Liver (tissue), 9 donors: ENCODE measurements around the gene WBP2. TPM values are rescaled to one million over a fixed set of nuclear protein-coding genes. Genes with fewer than 3 reads are reported as not detected.

ENCODE experiments used
- DNase-seq: peaks from one replicate; pipeline ENCODE4 v3.0.0-alpha.2; 2017; ENCODE audit warnings: low spot score
- H3K27ac ChIP-seq, 2 donors: one replicate each; pipeline ENCODE4 v1.7.0; 2013; ENCODE audit warnings: inconsistent platforms in 2 of 2, low read length in 2 of 2, control low read depth in 1 of 2, low read depth in 1 of 2, mild to moderate bottlenecking in 1 of 2
- H3K27me3 ChIP-seq, 4 donors: one replicate each; pipeline versions ENCODE4 v1.6.1 to v1.7.0; 2013; ENCODE audit warnings: low read length in 3 of 4, inconsistent platforms in 1 of 4, mild to moderate bottlenecking in 1 of 4, moderate library complexity in 1 of 4; ENCODE audit not compliant: control insufficient read depth in 4 of 4, insufficient read depth in 4 of 4
- H3K36me3 ChIP-seq, 4 donors: one replicate each; pipeline versions ENCODE4 v1.6.1 to v1.7.0; 2013; ENCODE audit warnings: low read length in 3 of 4, mild to moderate bottlenecking in 3 of 4, low read depth in 1 of 4, moderate library complexity in 1 of 4; ENCODE audit not compliant: control insufficient read depth in 4 of 4, insufficient read depth in 3 of 4
- H3K4me1 ChIP-seq, 4 donors: one replicate each; pipeline versions ENCODE4 v1.6.1 to v1.7.0; 2013; ENCODE audit warnings: low read length in 3 of 4, mild to moderate bottlenecking in 3 of 4, moderate library complexity in 1 of 4; ENCODE audit not compliant: control insufficient read depth in 4 of 4, insufficient read depth in 4 of 4
- H3K4me3 ChIP-seq, 3 donors: one replicate each; pipeline versions ENCODE4 v1.6.1 to v1.7.0; 2013; ENCODE audit warnings: low read length in 3 of 3, control low read depth in 1 of 3, low read depth in 1 of 3, mild to moderate bottlenecking in 1 of 3
- H3K9ac ChIP-seq, 2 donors: one replicate each; pipeline ENCODE4 v1.7.0; 2013; ENCODE audit warnings: low read length in 2 of 2, mild to moderate bottlenecking in 2 of 2, moderate library complexity in 2 of 2, control low read depth in 1 of 2, low read depth in 1 of 2
- H3K9me3 ChIP-seq, 4 donors: one replicate each; pipeline versions ENCODE4 v1.6.1 to v1.7.0; 2013; ENCODE audit warnings: low read length in 3 of 4; ENCODE audit not compliant: control insufficient read depth in 4 of 4
- FOXA1 ChIP-seq: IDR thresholded peaks from 2 replicates; pipeline ENCODE4 v1.6.1; 2016; ENCODE audit warnings: antibody characterized with exemption
- GABPA ChIP-seq, 2 donors: IDR thresholded peaks in 1 of 2; conservative IDR thresholded peaks in 1 of 2; 2 replicates each; pipeline ENCODE4 v1.6.1; 2016; ENCODE audit warnings: antibody characterized with exemption in 2 of 2, mild to moderate bottlenecking in 1 of 2, moderate library complexity in 1 of 2
- HNF4A ChIP-seq, 2 donors: conservative IDR thresholded peaks; 2 replicates each; pipeline ENCODE4 v1.6.1; 2016; ENCODE audit warnings: antibody characterized with exemption in 2 of 2, mild to moderate bottlenecking in 2 of 2
- HNF4G ChIP-seq: IDR thresholded peaks from 2 replicates; pipeline ENCODE4 v1.6.1; 2016; ENCODE audit warnings: antibody characterized with exemption
- JUND ChIP-seq, 2 donors: IDR thresholded peaks; 2 replicates each; pipeline ENCODE4 v1.6.1; 2016; ENCODE audit warnings: antibody characterized with exemption in 2 of 2
- NR2F2 ChIP-seq: IDR thresholded peaks from 2 replicates; pipeline ENCODE4 v1.6.1; 2016; ENCODE audit warnings: antibody characterized with exemption
- RAD21 ChIP-seq, 2 donors: IDR thresholded peaks; 2 replicates each; pipeline ENCODE4 v1.6.1; 2016; ENCODE audit warnings: antibody characterized with exemption in 2 of 2, mild to moderate bottlenecking in 2 of 2
- RXRA ChIP-seq, 2 donors: IDR thresholded peaks; 2 replicates each; pipeline ENCODE4 v1.6.1; 2017 to 2018; ENCODE audit warnings: antibody characterized with exemption in 2 of 2, mild to moderate bottlenecking in 1 of 2
- SP1 ChIP-seq: IDR thresholded peaks from 2 replicates; pipeline ENCODE4 v1.6.1; 2018; ENCODE audit warnings: antibody characterized with exemption, mild to moderate bottlenecking
- TAF1 ChIP-seq: conservative IDR thresholded peaks from 2 replicates; pipeline ENCODE4 v1.6.1; 2016; ENCODE audit warnings: antibody characterized with exemption, mild to moderate bottlenecking
- WGBS: extraction: QIAGEN DNeasy Blood & Tissue Kit; methylation state at CpG from one replicate; pipeline ENCODE4 v1.1.7; 2013; 5-methylcytosine and 5-hydroxymethylcytosine counted together
- polyA plus RNA-seq, 2 donors: library from polyadenylated mRNA; stranded (reverse) in 1 of 2; unstranded in 1 of 2; fragments of 200-250 nt in 1 of 2; fragments of >200 nt in 1 of 2; fragmentation: Nextera tagmentation in 1 of 2; extraction: Ambion mirVana in 1 of 2; gene quantifications; one replicate each; pipeline versions ENCODE4 v1.2.1 to v1.2.3, GENCODE V29; 2013 to 2015
- total RNA-seq, 2 donors: library from RNA; depleted of rRNA; stranded (reverse); fragments of >200 nt; gene quantifications; one replicate each; pipeline ENCODE4 v1.2.3, GENCODE V29; 2014
- TF ChIP-seq, protein P1 (sequence below): IDR thresholded peaks from 2 replicates; pipeline ENCODE4 v1.6.1; 2016; ENCODE audit warnings: antibody characterized with exemption
- TF ChIP-seq, protein P2 (sequence below): fragments of 150-350 bp; IDR thresholded peaks from 2 replicates; pipeline ENCODE4 v1.5.1; 2017; ENCODE audit warnings: improper control_type of control experiment, low read depth, low read length; ENCODE audit not compliant: missing input control
- TF ChIP-seq, protein P3 (sequence below): IDR thresholded peaks from 2 replicates; pipeline ENCODE4 v1.6.1; 2016; ENCODE audit warnings: antibody characterized with exemption
- TF ChIP-seq, protein P4 (sequence below): IDR thresholded peaks from 2 replicates; pipeline ENCODE4 v1.6.1; 2016; ENCODE audit warnings: antibody characterized with exemption, mild to moderate bottlenecking
- donor health status: healthy.
- donor health status: healthy.
- donor health status: healthy.
- donor health status: healthy.
- donor health status: healthy.

The WBP2 gene
- total and polyA plus RNA-seq, 4 donors: 29.0 to 99.4 (median 51.6) TPM

DNA sequence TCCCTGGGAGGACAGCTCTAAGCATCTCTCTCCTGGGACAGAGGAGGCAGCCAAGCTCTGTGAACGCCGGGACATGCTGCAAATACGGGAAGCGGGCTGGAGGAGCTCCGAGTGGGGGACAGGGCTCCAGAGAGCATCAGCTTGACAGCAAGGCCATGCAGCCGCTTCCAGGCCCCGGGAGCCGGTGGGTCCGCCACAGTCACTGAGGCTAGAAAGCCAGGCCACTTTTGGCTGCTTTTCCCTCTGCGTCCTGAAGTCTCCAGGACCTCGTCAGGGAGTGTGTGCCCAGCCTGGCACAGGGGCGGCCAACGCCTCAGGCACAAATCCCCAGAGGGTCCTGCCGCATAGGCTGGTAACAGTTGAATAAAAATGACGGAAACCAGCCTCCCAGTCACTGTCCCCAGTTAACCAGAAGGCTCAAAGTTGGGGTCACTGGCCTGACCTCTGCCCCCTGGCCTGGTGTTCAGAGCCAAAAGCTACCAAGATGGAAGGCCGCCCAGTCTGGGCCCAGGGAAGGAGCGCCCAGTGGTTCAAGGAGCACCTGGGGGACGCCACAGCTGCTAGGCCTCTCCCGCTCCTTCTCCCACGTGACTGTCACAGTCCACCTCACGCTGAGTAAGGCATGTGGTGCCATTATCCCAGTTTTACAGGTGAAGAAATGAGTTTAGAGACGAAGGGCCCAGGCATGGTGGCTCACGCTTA, 44.8 kb upstream of the WBP2 start:
- no peak overlapping the region for H3K9ac ChIP-seq
- WGBS: 78% methylated on average over 23 of the region's 23 CpGs
- no peaks in the 10 kb centered on the region for H3K27me3 ChIP-seq
- H3K36me3 ChIP-seq: peaks cover 6 to 26% (median 13%) of the 10 kb centered on the region in 4 donors
- peaks cover 9 to 51% (median 36%) of the 10 kb centered on the region in 4 donors for H3K4me1 ChIP-seq
- H3K27ac ChIP-seq: no peak overlapping the region
- peak; percentile 81 for TF ChIP-seq NR2F2
- TF ChIP-seq, protein P1, sequence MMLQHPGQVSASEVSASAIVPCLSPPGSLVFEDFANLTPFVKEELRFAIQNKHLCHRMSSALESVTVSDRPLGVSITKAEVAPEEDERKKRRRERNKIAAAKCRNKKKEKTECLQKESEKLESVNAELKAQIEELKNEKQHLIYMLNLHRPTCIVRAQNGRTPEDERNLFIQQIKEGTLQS: no peak
- TF ChIP-seq RXRA (IDR thresholded peaks at IDR 0.05): peak; percentile 54 to 88
- TF ChIP-seq SP1: peak; percentile 27
- peak; percentile 36 to 68 for TF ChIP-seq HNF4A (conservative IDR thresholded peaks at IDR 0.05)
- no peak for DNase-seq
- H3K4me3 ChIP-seq: no peak overlapping the region
- no peaks in the 10 kb centered on the region for H3K9me3 ChIP-seq

DNA sequence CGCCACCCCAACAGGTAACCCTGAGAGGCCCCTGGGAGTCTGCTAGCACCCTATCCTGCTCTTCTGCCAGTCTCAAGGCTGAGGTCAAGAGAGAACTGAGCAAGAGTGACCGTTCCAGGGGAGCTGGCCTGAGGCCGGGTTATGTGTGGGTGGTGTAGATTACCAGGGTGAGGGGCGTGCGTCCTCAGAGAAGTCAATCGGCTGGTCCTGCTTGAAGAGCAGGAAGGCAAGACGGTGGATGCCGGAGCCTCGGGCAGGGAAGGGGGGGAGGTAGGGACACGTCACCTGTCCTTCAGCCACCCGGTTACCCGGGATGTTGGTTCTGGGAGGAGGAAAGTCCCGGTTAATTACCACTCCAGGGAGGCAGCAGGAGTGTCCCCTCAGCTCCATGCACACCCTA, 44.2 kb upstream of the WBP2 start:
- TF ChIP-seq RAD21 (IDR thresholded peaks at IDR 0.05) (no peak), SP1 (no peak), NR2F2 (no peak), HNF4G (no peak), JUND (IDR thresholded peaks at IDR 0.05) (no peak), FOXA1 (no peak), GABPA (IDR thresholded peaks at IDR 0.05 in 1 of 2, conservative IDR thresholded peaks at IDR 0.05 in 1 of 2) (no peak), TAF1 (no peak)
- TF ChIP-seq, protein P2, sequence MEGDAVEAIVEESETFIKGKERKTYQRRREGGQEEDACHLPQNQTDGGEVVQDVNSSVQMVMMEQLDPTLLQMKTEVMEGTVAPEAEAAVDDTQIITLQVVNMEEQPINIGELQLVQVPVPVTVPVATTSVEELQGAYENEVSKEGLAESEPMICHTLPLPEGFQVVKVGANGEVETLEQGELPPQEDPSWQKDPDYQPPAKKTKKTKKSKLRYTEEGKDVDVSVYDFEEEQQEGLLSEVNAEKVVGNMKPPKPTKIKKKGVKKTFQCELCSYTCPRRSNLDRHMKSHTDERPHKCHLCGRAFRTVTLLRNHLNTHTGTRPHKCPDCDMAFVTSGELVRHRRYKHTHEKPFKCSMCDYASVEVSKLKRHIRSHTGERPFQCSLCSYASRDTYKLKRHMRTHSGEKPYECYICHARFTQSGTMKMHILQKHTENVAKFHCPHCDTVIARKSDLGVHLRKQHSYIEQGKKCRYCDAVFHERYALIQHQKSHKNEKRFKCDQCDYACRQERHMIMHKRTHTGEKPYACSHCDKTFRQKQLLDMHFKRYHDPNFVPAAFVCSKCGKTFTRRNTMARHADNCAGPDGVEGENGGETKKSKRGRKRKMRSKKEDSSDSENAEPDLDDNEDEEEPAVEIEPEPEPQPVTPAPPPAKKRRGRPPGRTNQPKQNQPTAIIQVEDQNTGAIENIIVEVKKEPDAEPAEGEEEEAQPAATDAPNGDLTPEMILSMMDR: no peak
- TF ChIP-seq, protein P3, sequence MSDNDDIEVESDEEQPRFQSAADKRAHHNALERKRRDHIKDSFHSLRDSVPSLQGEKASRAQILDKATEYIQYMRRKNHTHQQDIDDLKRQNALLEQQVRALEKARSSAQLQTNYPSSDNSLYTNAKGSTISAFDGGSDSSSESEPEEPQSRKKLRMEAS: no peak
- TF ChIP-seq, protein P4, sequence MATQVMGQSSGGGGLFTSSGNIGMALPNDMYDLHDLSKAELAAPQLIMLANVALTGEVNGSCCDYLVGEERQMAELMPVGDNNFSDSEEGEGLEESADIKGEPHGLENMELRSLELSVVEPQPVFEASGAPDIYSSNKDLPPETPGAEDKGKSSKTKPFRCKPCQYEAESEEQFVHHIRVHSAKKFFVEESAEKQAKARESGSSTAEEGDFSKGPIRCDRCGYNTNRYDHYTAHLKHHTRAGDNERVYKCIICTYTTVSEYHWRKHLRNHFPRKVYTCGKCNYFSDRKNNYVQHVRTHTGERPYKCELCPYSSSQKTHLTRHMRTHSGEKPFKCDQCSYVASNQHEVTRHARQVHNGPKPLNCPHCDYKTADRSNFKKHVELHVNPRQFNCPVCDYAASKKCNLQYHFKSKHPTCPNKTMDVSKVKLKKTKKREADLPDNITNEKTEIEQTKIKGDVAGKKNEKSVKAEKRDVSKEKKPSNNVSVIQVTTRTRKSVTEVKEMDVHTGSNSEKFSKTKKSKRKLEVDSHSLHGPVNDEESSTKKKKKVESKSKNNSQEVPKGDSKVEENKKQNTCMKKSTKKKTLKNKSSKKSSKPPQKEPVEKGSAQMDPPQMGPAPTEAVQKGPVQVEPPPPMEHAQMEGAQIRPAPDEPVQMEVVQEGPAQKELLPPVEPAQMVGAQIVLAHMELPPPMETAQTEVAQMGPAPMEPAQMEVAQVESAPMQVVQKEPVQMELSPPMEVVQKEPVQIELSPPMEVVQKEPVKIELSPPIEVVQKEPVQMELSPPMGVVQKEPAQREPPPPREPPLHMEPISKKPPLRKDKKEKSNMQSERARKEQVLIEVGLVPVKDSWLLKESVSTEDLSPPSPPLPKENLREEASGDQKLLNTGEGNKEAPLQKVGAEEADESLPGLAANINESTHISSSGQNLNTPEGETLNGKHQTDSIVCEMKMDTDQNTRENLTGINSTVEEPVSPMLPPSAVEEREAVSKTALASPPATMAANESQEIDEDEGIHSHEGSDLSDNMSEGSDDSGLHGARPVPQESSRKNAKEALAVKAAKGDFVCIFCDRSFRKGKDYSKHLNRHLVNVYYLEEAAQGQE: no peak
- H3K4me3 ChIP-seq: no peak overlapping the region
- H3K27ac ChIP-seq: no peak overlapping the region
- DNase-seq: no peak
- H3K9me3 ChIP-seq: no peaks in the 10 kb centered on the region
- H3K27me3 ChIP-seq: no peaks in the 10 kb centered on the region
- no peak overlapping the region for H3K9ac ChIP-seq
- H3K36me3 ChIP-seq: peaks cover 6 to 26% (median 13%) of the 10 kb centered on the region in 4 donors
- H3K4me1 ChIP-seq: peaks cover 9 to 52% (median 36%) of the 10 kb centered on the region in 4 donors
- WGBS: 93% methylated on average over 13 of the region's 13 CpGs
